SK-N-SH treated with all-trans-retinoic acid at 6 μM for 48 hours (cell line): ENCODE measurements around the gene ANK3.

Source experiments
- ESRRG ChIP-seq: fragments of 250-450 bp; sonication (Bioruptor Pico); IDR thresholded peaks from 2 replicates; pipeline ENCODE4 v1.6.1; 2021; ENCODE audit warnings: mild to moderate bottlenecking
- PPARA ChIP-seq: fragments of 250-450 bp; sonication (Bioruptor Pico); IDR thresholded peaks from 2 replicates; pipeline ENCODE4 v1.5.0; 2020; ENCODE audit warnings: mild to moderate bottlenecking, borderline replicate concordance
- SNAI2 ChIP-seq: fragments of 250-450 bp; sonication (Bioruptor Pico); IDR thresholded peaks from 2 replicates; pipeline ENCODE4 v1.5.0; 2020; ENCODE audit warnings: mild to moderate bottlenecking, moderate library complexity
- ZNF565 ChIP-seq: fragments of 450-650 bp; formaldehyde crosslinking; conservative IDR thresholded peaks from 2 replicates; pipeline ENCODE4 v1.5.0; 2020; ENCODE audit warnings: low read depth, mild to moderate bottlenecking, moderate library complexity
- ZNF70 ChIP-seq: fragments of 450-650 bp; formaldehyde crosslinking; IDR thresholded peaks from 2 replicates; pipeline ENCODE4 v1.5.0; 2020; ENCODE audit warnings: mild to moderate bottlenecking, moderate library complexity
- ZNF8 ChIP-seq: fragments of 450-650 bp; formaldehyde crosslinking; IDR thresholded peaks from 2 replicates; pipeline ENCODE4 v1.5.0; 2020; ENCODE audit warnings: mild to moderate bottlenecking, moderate library complexity
- TF ChIP-seq, protein P1 (sequence below): fragments of 250-450 bp; sonication (Bioruptor Pico); IDR thresholded peaks from 2 replicates; pipeline ENCODE4 v1.8.0; 2020; ENCODE audit warnings: mild to moderate bottlenecking, moderate library complexity, borderline replicate concordance
- TF ChIP-seq, protein P2 (sequence below): fragments of 250-450 bp; sonication (Bioruptor Pico); IDR thresholded peaks from 2 replicates; pipeline ENCODE4 v1.5.1; 2020; ENCODE audit warnings: low read depth, mild to moderate bottlenecking, moderate library complexity
- TF ChIP-seq, protein P3 (sequence below): fragments of 250-450 bp; sonication (Bioruptor Pico); IDR thresholded peaks from 2 replicates; pipeline ENCODE4 v1.5.1; 2021; ENCODE audit warnings: mild to moderate bottlenecking, moderate library complexity

DNA sequence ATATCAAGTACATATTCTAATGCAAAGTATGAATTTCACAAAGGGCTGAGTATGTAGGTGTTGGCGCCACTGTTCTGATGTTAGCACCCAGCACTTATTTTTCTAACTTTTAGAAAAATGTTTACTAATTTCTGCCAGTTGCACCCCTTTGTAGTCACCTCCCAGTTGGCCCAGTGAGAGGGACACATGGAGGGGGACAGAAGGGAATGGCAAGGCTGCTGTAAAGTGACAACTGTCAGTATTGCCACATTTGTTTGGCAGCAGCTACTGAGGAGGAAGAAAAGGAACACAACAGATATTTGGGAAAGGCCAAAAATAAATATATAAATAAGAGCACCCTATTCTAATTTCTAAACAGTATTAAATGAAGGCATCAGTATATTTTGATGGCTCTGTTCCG lies 57.3 kb downstream of the ANK3 start:
- TF ChIP-seq PPARA (CRISPR knock-in tag) (no peak), SNAI2 (CRISPR knock-in tag) (no peak), ZNF70 (CRISPR knock-in tag) (no peak), ZNF8 (CRISPR knock-in tag) (no peak), ZNF565 (CRISPR knock-in tag) (no peak), ESRRG (CRISPR knock-in tag) (no peak)
- TF ChIP-seq, protein P1, sequence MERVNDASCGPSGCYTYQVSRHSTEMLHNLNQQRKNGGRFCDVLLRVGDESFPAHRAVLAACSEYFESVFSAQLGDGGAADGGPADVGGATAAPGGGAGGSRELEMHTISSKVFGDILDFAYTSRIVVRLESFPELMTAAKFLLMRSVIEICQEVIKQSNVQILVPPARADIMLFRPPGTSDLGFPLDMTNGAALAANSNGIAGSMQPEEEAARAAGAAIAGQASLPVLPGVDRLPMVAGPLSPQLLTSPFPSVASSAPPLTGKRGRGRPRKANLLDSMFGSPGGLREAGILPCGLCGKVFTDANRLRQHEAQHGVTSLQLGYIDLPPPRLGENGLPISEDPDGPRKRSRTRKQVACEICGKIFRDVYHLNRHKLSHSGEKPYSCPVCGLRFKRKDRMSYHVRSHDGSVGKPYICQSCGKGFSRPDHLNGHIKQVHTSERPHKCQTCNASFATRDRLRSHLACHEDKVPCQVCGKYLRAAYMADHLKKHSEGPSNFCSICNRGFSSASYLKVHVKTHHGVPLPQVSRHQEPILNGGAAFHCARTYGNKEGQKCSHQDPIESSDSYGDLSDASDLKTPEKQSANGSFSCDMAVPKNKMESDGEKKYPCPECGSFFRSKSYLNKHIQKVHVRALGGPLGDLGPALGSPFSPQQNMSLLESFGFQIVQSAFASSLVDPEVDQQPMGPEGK (CRISPR knock-in tag): no peak
- TF ChIP-seq, protein P2, sequence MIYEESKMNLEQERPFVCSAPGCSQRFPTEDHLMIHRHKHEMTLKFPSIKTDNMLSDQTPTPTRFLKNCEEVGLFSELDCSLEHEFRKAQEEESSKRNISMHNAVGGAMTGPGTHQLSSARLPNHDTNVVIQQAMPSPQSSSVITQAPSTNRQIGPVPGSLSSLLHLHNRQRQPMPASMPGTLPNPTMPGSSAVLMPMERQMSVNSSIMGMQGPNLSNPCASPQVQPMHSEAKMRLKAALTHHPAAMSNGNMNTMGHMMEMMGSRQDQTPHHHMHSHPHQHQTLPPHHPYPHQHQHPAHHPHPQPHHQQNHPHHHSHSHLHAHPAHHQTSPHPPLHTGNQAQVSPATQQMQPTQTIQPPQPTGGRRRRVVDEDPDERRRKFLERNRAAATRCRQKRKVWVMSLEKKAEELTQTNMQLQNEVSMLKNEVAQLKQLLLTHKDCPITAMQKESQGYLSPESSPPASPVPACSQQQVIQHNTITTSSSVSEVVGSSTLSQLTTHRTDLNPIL (CRISPR knock-in tag): no peak
- TF ChIP-seq, protein P3, sequence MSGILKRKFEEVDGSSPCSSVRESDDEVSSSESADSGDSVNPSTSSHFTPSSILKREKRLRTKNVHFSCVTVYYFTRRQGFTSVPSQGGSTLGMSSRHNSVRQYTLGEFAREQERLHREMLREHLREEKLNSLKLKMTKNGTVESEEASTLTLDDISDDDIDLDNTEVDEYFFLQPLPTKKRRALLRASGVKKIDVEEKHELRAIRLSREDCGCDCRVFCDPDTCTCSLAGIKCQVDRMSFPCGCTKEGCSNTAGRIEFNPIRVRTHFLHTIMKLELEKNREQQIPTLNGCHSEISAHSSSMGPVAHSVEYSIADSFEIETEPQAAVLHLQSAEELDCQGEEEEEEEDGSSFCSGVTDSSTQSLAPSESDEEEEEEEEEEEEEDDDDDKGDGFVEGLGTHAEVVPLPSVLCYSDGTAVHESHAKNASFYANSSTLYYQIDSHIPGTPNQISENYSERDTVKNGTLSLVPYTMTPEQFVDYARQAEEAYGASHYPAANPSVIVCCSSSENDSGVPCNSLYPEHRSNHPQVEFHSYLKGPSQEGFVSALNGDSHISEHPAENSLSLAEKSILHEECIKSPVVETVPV: no peak
